ENCODE measurements around the gene PXK. TPM values are rescaled to one million over a fixed set of nuclear protein-coding genes. Genes with fewer than 3 reads are reported as not detected.

PXK gene
- total and polyA plus RNA-seq, 2 experiments from 2014 or later: 29.5 to 37.8 TPM

- H3K36me3 ChIP-seq (replicated peaks; ENCODE audit: insufficient read depth, low read depth): no peaks in the 10 kb centered on the region
- no peaks in the 10 kb centered on the region for H3K79me2 ChIP-seq
- no peak overlapping the region for H2AFZ ChIP-seq
- H4K20me1 ChIP-seq (ENCODE audit: insufficient read depth, poor library complexity, severe bottlenecking): no peaks in the 10 kb centered on the region
- H3K9me3 ChIP-seq (ENCODE audit: low read depth): no peaks in the 10 kb centered on the region
- DNase-seq (ENCODE audit: low spot score): no peak
- no peak overlapping the region for H3K4me3 ChIP-seq
- no peaks in the 10 kb centered on the region for H3K27me3 ChIP-seq
- no peak overlapping the region for H3K27ac ChIP-seq
- no peak overlapping the region for H3K4me2 ChIP-seq
- TF ChIP-seq EZH2phosphoT487 (IDR thresholded peaks at IDR 0.05; ENCODE audit: low read depth, severe bottlenecking, unreplicated experiment): no peak
- WGBS (ENCODE audit: low lambda C conversion rate, missing lambda C conversion rate): 97% methylated on average over 8 of the region's 8 CpGs
- no peaks in the 10 kb centered on the region for H3K9me2 ChIP-seq (replicated peaks; ENCODE audit: insufficient read depth)
- peaks cover 9% of the 10 kb centered on the region for H3K4me1 ChIP-seq (ENCODE audit: insufficient read depth)
These were observed 6.3 kb upstream of the PXK start for GRCh38 chr3:58326267-58326900.

DNA sequence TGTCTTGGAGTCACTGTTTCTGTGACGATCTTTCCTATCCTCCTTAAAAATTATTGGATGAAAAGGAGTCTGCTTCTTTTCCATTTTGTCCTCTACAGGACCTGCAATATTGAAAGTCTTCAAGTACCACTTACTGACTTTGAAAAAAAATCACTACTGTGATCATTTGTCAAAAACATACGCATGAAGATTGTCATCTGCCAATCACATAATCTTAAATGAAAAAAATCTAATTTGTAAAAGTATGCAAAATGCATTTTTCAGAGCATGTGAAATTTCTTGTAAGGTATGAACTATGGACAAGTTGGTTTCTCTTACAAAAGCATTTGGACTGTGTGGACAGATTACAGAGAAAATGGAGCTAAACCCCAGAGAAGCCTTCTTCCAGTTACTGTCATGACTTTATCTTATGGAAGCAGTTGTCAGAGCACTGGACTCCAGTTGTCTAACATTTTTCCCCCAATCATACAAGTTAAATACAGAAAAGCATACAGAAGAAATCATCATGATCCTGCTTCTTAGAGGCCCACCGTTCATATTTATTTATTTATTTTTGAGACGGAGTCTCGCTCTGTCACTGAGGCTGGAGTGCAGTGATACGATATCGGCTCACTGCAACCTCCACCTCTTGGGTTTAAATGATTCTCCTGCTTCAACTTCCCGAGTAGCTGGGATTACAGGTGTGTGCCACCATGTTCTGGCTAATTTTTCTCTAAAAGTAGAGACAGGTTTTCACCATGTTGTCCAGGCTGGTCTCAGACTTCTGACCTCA lies 3.4 kb upstream of the PXK start:
- H2AFZ ChIP-seq: no peak overlapping the region
- H3K4me2 ChIP-seq: no peak overlapping the region
- DNase-seq (ENCODE audit: low spot score): no peak
- H3K9me3 ChIP-seq (ENCODE audit: low read depth): no peaks in the 10 kb centered on the region
- WGBS (ENCODE audit: low lambda C conversion rate, missing lambda C conversion rate): 91% methylated on average over 8 of the region's 8 CpGs
- H3K27ac ChIP-seq: no peak overlapping the region
- H3K4me1 ChIP-seq (ENCODE audit: insufficient read depth): peaks cover 9% of the 10 kb centered on the region
- no peak overlapping the region for H3K4me3 ChIP-seq
- peaks cover 6% of the 10 kb centered on the region for H3K79me2 ChIP-seq
- no peaks in the 10 kb centered on the region for H3K9me2 ChIP-seq (replicated peaks; ENCODE audit: insufficient read depth)
- no peaks in the 10 kb centered on the region for H4K20me1 ChIP-seq (ENCODE audit: insufficient read depth, poor library complexity, severe bottlenecking)
- no peaks in the 10 kb centered on the region for H3K27me3 ChIP-seq
- TF ChIP-seq CTCF (IDR thresholded peaks at IDR 0.05; ENCODE audit: poor library complexity) (no peak), EZH2 (IDR thresholded peaks at IDR 0.05; ENCODE audit: borderline replicate concordance) (no peak), EZH2phosphoT487 (IDR thresholded peaks at IDR 0.05; ENCODE audit: low read depth, severe bottlenecking, unreplicated experiment) (no peak)
- no peaks in the 10 kb centered on the region for H3K36me3 ChIP-seq (replicated peaks; ENCODE audit: insufficient read depth, low read depth)

- H3K27me3 ChIP-seq: no peaks in the 10 kb centered on the region
- 97% methylated on average over 5 of the region's 5 CpGs for WGBS (ENCODE audit: low lambda C conversion rate, missing lambda C conversion rate)
- no peak overlapping the region for H3K27ac ChIP-seq
- H3K4me3 ChIP-seq: no peak overlapping the region
- no peak overlapping the region for H3K4me2 ChIP-seq
- no peaks in the 10 kb centered on the region for H3K9me3 ChIP-seq (ENCODE audit: low read depth)
- peaks cover 7% of the 10 kb centered on the region for H3K4me1 ChIP-seq (ENCODE audit: insufficient read depth)
- peaks cover 8% of the 10 kb centered on the region for H3K79me2 ChIP-seq
- H2AFZ ChIP-seq: no peak overlapping the region
- H3K36me3 ChIP-seq (replicated peaks; ENCODE audit: insufficient read depth, low read depth): no peaks in the 10 kb centered on the region
- no peaks in the 10 kb centered on the region for H3K9me2 ChIP-seq (replicated peaks; ENCODE audit: insufficient read depth)
- no peaks in the 10 kb centered on the region for H4K20me1 ChIP-seq (ENCODE audit: insufficient read depth, poor library complexity, severe bottlenecking)
- no peak for DNase-seq (ENCODE audit: low spot score)
- TF ChIP-seq EZH2phosphoT487 (IDR thresholded peaks at IDR 0.05; ENCODE audit: low read depth, severe bottlenecking, unreplicated experiment): no peak
- no peak for TF ChIP-seq EZH2 (IDR thresholded peaks at IDR 0.05; ENCODE audit: borderline replicate concordance)
- TF ChIP-seq CTCF (IDR thresholded peaks at IDR 0.05; ENCODE audit: poor library complexity): no peak
These were observed 2.7 kb upstream of the PXK start for GRCh38 chr3:58329922-58330413.

- Histone ChIP-seq H3K36me3 (replicated peaks; ENCODE audit: insufficient read depth, low read depth) (no peaks in the 10 kb centered on the region), H3K27ac (no peak overlapping the region), H3K4me1 (ENCODE audit: insufficient read depth) (peaks cover 8% of the 10 kb centered on the region), H3K79me2 (peaks cover 15% of the 10 kb centered on the region), H3K9me2 (replicated peaks; ENCODE audit: insufficient read depth) (no peaks in the 10 kb centered on the region), H3K9me3 (ENCODE audit: low read depth) (no peaks in the 10 kb centered on the region), H2AFZ (no peak overlapping the region), H3K4me3 (no peak overlapping the region), H3K27me3 (no peaks in the 10 kb centered on the region), H3K4me2 (no peak overlapping the region), H4K20me1 (ENCODE audit: insufficient read depth, poor library complexity, severe bottlenecking) (no peaks in the 10 kb centered on the region)
- 81% methylated on average over 4 of the region's 4 CpGs for WGBS (ENCODE audit: low lambda C conversion rate, missing lambda C conversion rate)
- TF ChIP-seq EZH2phosphoT487 (IDR thresholded peaks at IDR 0.05; ENCODE audit: low read depth, severe bottlenecking, unreplicated experiment) (no peak), CTCF (IDR thresholded peaks at IDR 0.05; ENCODE audit: poor library complexity) (no peak), EZH2 (IDR thresholded peaks at IDR 0.05; ENCODE audit: borderline replicate concordance) (no peak)
- DNase-seq (ENCODE audit: low spot score): no peak
These were observed 1.0 kb upstream of the PXK start for GRCh38 chr3:58331593-58332152.

Data from hepatocyte (in vitro differentiated cells).